ENCODE measurements around the gene FIGLA.
A peak's percentile ranks its signal among the peaks of the same experiment; 100 is the strongest.

Gene FIGLA

DNA sequence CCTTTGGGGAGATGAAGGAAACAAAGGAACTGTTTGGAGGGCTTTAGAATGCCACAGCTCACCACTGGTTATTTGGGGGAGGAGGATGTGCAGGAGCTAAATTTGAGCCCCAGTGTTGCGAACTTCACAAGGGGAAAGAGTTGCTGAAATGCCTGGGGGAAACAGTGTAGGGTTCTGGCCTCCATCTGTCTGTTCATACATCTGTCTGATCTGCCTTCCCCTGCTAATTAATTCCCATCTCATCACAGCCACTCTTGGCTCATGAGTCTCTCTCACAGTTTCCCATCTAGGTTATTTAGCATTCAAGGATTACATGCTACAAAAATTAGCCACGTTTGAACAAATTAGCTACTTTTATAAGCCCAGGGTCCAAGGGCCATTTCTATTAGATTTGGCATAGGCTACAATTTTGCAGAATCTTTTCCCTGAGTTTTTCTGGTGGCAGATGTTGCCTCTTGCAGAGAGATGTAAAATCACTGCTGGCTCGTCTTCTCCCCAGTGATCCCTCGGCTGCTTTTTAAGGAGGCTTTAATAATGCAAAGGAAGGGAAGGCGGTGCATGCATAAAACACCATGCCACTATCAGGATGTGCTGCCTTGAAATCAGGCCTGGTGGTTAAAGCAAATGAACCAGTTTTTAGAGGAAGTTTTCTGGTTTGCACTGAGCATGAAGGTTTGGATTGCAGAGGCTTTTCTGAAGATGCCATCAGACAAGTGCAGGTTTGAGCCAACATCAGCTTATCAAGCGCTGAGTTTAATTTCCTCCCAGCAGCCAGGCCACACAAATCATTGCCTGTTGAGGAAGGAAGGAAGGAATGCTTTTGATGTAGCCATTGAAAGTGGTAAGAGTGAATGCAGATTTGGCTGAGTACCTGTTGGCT is 57.4 kb downstream of the FIGLA start:
- TF ChIP-seq GATA3 (IDR thresholded peaks at IDR 0.05; ENCODE audit: low read depth, low read length) (no peak), GATA2 (IDR thresholded peaks at IDR 0.05; ENCODE audit: low read depth, low read length) (peak; percentile 30; the same call in 1 of the 2 replicates)

DNA sequence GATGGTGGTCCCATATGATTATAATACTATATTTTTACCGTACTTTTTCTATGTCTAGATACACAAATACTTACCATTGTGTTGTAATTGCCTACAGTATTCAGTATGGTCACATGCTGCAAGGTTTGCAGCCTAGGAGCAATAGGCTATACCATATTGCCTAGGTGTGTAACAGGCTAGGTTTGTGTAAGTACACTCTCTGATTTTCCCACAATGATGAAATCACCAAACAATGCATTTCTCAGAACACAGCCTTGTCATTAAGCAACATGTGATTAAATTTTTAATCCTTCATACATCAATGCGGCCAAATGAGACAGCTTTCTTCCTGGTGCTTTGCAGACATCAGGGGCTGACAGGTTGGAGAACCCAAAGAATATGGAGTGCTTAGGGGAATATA is 59.7 kb downstream of the FIGLA start:
- TF ChIP-seq GATA3 (IDR thresholded peaks at IDR 0.05; ENCODE audit: low read depth, low read length): no peak
- no peak for TF ChIP-seq GATA2 (IDR thresholded peaks at IDR 0.05; ENCODE audit: low read depth, low read length)

- TF ChIP-seq GATA2 (IDR thresholded peaks at IDR 0.05; ENCODE audit: low read depth, low read length) (no peak), GATA3 (IDR thresholded peaks at IDR 0.05; ENCODE audit: low read depth, low read length) (no peak)
Observed at GRCh38 chr2:70729647-70730046, 60.8 kb downstream of the FIGLA start.

- TF ChIP-seq GATA2 (IDR thresholded peaks at IDR 0.05; ENCODE audit: low read depth, low read length) (no peak), GATA3 (IDR thresholded peaks at IDR 0.05; ENCODE audit: low read depth, low read length) (no peak)
Observed at GRCh38 chr2:70728128-70728527, 62.3 kb downstream of the FIGLA start.
